Measurements from ENCODE around the gene MICU1.

MICU1 gene

GRCh38 chr10:72523062-72523461 is 102.8 kb downstream of the MICU1 start:
- in situ Hi-C loops (cut with HindIII; ENCODE audit: low pct_ligation_motif_present, low pct_unique_long_range_greater_than_20kb, low sequenced_read_pairs) = no loop called here
- DNase-seq = no peak

- in situ Hi-C loops (cut with HindIII; ENCODE audit: low pct_ligation_motif_present, low pct_unique_long_range_greater_than_20kb, low sequenced_read_pairs) = no loop called here
- no peak for DNase-seq
Observed at GRCh38 chr10:72517244-72517643, 108.6 kb downstream of the MICU1 start.

- DNase-seq = no peak
- in situ Hi-C loops (cut with HindIII; ENCODE audit: low pct_ligation_motif_present, low pct_unique_long_range_greater_than_20kb, low sequenced_read_pairs) = no loop called here
Observed at GRCh38 chr10:72515455-72515854, 110.4 kb downstream of the MICU1 start.

- in situ Hi-C loops (cut with HindIII; ENCODE audit: low pct_ligation_motif_present, low pct_unique_long_range_greater_than_20kb, low sequenced_read_pairs) = no loop called here
- DNase-seq = no peak
Observed at GRCh38 chr10:72513910-72514309, 112.0 kb downstream of the MICU1 start.

GRCh38 chr10:72511459-72511858 is 114.4 kb downstream of the MICU1 start:
- in situ Hi-C loops (cut with HindIII; ENCODE audit: low pct_ligation_motif_present, low pct_unique_long_range_greater_than_20kb, low sequenced_read_pairs) = no loop called here
- DNase-seq = no peak

GRCh38 chr10:72509941-72510340 is 115.9 kb downstream of the MICU1 start:
- no peak for DNase-seq
- in situ Hi-C loops (cut with HindIII; ENCODE audit: low pct_ligation_motif_present, low pct_unique_long_range_greater_than_20kb, low sequenced_read_pairs) = no loop called here

GRCh38 chr10:72509206-72509799 is 116.6 kb downstream of the MICU1 start:
- no peak for DNase-seq
- in situ Hi-C loops (cut with HindIII; ENCODE audit: low pct_ligation_motif_present, low pct_unique_long_range_greater_than_20kb, low sequenced_read_pairs) = no loop called here

- DNase-seq = no peak
- in situ Hi-C loops (cut with HindIII; ENCODE audit: low pct_ligation_motif_present, low pct_unique_long_range_greater_than_20kb, low sequenced_read_pairs) = no loop called here
Observed at GRCh38 chr10:72508033-72508432, 117.8 kb downstream of the MICU1 start.

- no peak for DNase-seq
Observed at GRCh38 chr10:72506474-72506873, 119.4 kb downstream of the MICU1 start.

GRCh38 chr10:72505435-72505834 is 120.4 kb downstream of the MICU1 start:
- in situ Hi-C loops (cut with HindIII; ENCODE audit: low pct_ligation_motif_present, low pct_unique_long_range_greater_than_20kb, low sequenced_read_pairs) = no loop called here
- no peak for DNase-seq

More at GRCh38 chr10:72506474-72506873, 119.4 kb downstream of the MICU1 start:
- in situ Hi-C loops (cut with HindIII; ENCODE audit: low pct_ligation_motif_present, low pct_unique_long_range_greater_than_20kb, low sequenced_read_pairs) = no loop called here

GRCh38 chr10:72503694-72504438 is 122.0 kb downstream of the MICU1 start:
- no peak for DNase-seq
- in situ Hi-C loops (cut with HindIII; ENCODE audit: low pct_ligation_motif_present, low pct_unique_long_range_greater_than_20kb, low sequenced_read_pairs) = no loop called here

GRCh38 chr10:72503241-72503640 is 122.6 kb downstream of the MICU1 start:
- no peak for DNase-seq
- in situ Hi-C loops (cut with HindIII; ENCODE audit: low pct_ligation_motif_present, low pct_unique_long_range_greater_than_20kb, low sequenced_read_pairs) = no loop called here

- no peak for DNase-seq
- in situ Hi-C loops (cut with HindIII; ENCODE audit: low pct_ligation_motif_present, low pct_unique_long_range_greater_than_20kb, low sequenced_read_pairs) = no loop called here
Observed at GRCh38 chr10:72502581-72502980, 123.3 kb downstream of the MICU1 start.

GRCh38 chr10:72499701-72500100 is 126.2 kb downstream of the MICU1 start:
- in situ Hi-C loops (cut with HindIII; ENCODE audit: low pct_ligation_motif_present, low pct_unique_long_range_greater_than_20kb, low sequenced_read_pairs) = no loop called here

GRCh38 chr10:72490951-72491350 is 134.9 kb downstream of the MICU1 start:
- in situ Hi-C loops (cut with HindIII; ENCODE audit: low pct_ligation_motif_present, low pct_unique_long_range_greater_than_20kb, low sequenced_read_pairs) = no loop called here
- DNase-seq = no peak

More at GRCh38 chr10:72499701-72500100, 126.2 kb downstream of the MICU1 start:
- DNase-seq = no peak

GRCh38 chr10:72487521-72487920 is 138.4 kb downstream of the MICU1 start:
- DNase-seq = no peak
- in situ Hi-C loops (cut with HindIII; ENCODE audit: low pct_ligation_motif_present, low pct_unique_long_range_greater_than_20kb, low sequenced_read_pairs) = no loop called here

GRCh38 chr10:72487116-72487515 is 138.8 kb downstream of the MICU1 start:
- in situ Hi-C loops (cut with HindIII; ENCODE audit: low pct_ligation_motif_present, low pct_unique_long_range_greater_than_20kb, low sequenced_read_pairs) = no loop called here
- no peak for DNase-seq

- in situ Hi-C loops (cut with HindIII; ENCODE audit: low pct_ligation_motif_present, low pct_unique_long_range_greater_than_20kb, low sequenced_read_pairs) = no loop called here
- DNase-seq = no peak
Observed at GRCh38 chr10:72485701-72486100, 140.2 kb downstream of the MICU1 start.

- in situ Hi-C loops (cut with HindIII; ENCODE audit: low pct_ligation_motif_present, low pct_unique_long_range_greater_than_20kb, low sequenced_read_pairs) = no loop called here
- DNase-seq = no peak
Observed at GRCh38 chr10:72484521-72484920, 141.4 kb downstream of the MICU1 start.

GRCh38 chr10:72483471-72483870 is 142.4 kb downstream of the MICU1 start:
- no peak for DNase-seq
- in situ Hi-C loops (cut with HindIII; ENCODE audit: low pct_ligation_motif_present, low pct_unique_long_range_greater_than_20kb, low sequenced_read_pairs) = no loop called here

Measured in ACHN (cell line).